IMR-90 (cell line): ENCODE measurements around the gene AJAP1. TPM values are rescaled to one million over a fixed set of nuclear protein-coding genes. Genes with fewer than 3 reads are reported as not detected.

Experiments used
- ATAC-seq: fragments of 200-7000 bp; cut with Tn5 transposase; 2 replicates; pipeline ENCODE4 v1.9.1; 2020; ENCODE audit warnings: low read depth, mild to moderate bottlenecking, moderate library complexity
- BruUV-seq: library from RNA; stranded (reverse); fragments of 400-500 nt; replicated peaks from 2 replicates; lab custom pipeline; 2021; lab: Mats Ljungman, UMichigan
- CTCF ChIA-PET: fragments of 300-600 bp; formaldehyde crosslinking; extraction: SDS; loops from one replicate; lab custom pipeline; 2021; ENCODE audit warnings: antibody characterized with exemption; lab: Yijun Ruan, JAX
- POLR2A ChIA-PET: fragments of 300-600 bp; sonication (Branson Sonifier 250); formaldehyde crosslinking; loops from one replicate; lab custom pipeline; 2022; ENCODE audit warnings: antibody characterized with exemption; ENCODE audit not compliant: unreplicated experiment; lab: Charles Lee
- DNase-seq: peaks from one replicate; pipeline ENCODE4 v3.0.0; 2013
- H2AFZ ChIP-seq: replicated peaks from 2 replicates; pipeline ENCODE3; 2013; ENCODE audit warnings: low read length, mild to moderate bottlenecking; ENCODE audit not compliant: poor library complexity
- H2AK5ac ChIP-seq: 2 replicates; pipeline ENCODE4 v1.6.1; 2013; ENCODE audit warnings: low read depth, low read length, inconsistent platforms
- H2AK9ac ChIP-seq: replicated peaks from 2 replicates; pipeline ENCODE3; 2013; ENCODE audit warnings: mild to moderate bottlenecking, low read depth, low read length, moderate library complexity; ENCODE audit not compliant: poor library complexity
- H2BK120ac ChIP-seq: 2 replicates; pipeline ENCODE4 v1.6.1; 2013; ENCODE audit warnings: low read depth, low read length, inconsistent platforms
- H2BK15ac ChIP-seq: 3 replicates; pipeline ENCODE4 v1.6.1; 2013; ENCODE audit warnings: low read depth, low read length, inconsistent platforms
- H2BK20ac ChIP-seq: 2 replicates; pipeline ENCODE4 v1.6.1; 2013; ENCODE audit warnings: low read depth, mild to moderate bottlenecking, inconsistent platforms, low read length, moderate library complexity
- H2BK5ac ChIP-seq: 2 replicates; pipeline ENCODE4 v1.6.1; 2013; ENCODE audit warnings: mild to moderate bottlenecking, low read depth, low read length, inconsistent platforms; ENCODE audit not compliant: poor library complexity, severe bottlenecking
- H3K14ac ChIP-seq: replicated peaks from 2 replicates; pipeline ENCODE4 v1.6.1; 2013; ENCODE audit warnings: low read depth, low read length, inconsistent platforms
- H3K18ac ChIP-seq: 2 replicates; pipeline ENCODE4 v1.6.1; 2013; ENCODE audit warnings: low read depth, low read length, control low read depth
- H3K23ac ChIP-seq: 2 replicates; pipeline ENCODE4 v1.6.1; 2013; ENCODE audit warnings: low read depth, low read length, inconsistent platforms
- H3K27ac ChIP-seq: 2 replicates; pipeline ENCODE4 v1.5.1; 2013; ENCODE audit warnings: mild to moderate bottlenecking, control low read depth, low read length; ENCODE audit not compliant: insufficient read depth
- H3K27me3 ChIP-seq: 2 replicates; pipeline ENCODE4 v1.6.1; 2013; ENCODE audit warnings: low read length; ENCODE audit not compliant: control insufficient read depth, insufficient read depth
- H3K36me3 ChIP-seq: 2 replicates; pipeline ENCODE4 v1.6.1; 2013; ENCODE audit warnings: low read length, mixed read lengths; ENCODE audit not compliant: control insufficient read depth, insufficient read depth
- H3K4ac ChIP-seq: 2 replicates; pipeline ENCODE4 v1.6.1; 2013; ENCODE audit warnings: low read depth, low read length, inconsistent platforms
- H3K4me1 ChIP-seq: 2 replicates; pipeline ENCODE4 v1.6.1; 2013; ENCODE audit warnings: low read length, mixed read lengths; ENCODE audit not compliant: control insufficient read depth, insufficient read depth
- H3K4me2 ChIP-seq: 2 replicates; pipeline ENCODE4 v1.6.1; 2013; ENCODE audit warnings: low read depth, mild to moderate bottlenecking, control low read depth, low read length, moderate library complexity
- H3K4me3 ChIP-seq: 2 replicates; pipeline ENCODE4 v1.5.1; 2013; ENCODE audit warnings: low read depth, mild to moderate bottlenecking, control low read depth, low read length, moderate library complexity; ENCODE audit not compliant: insufficient read depth
- H3K56ac ChIP-seq: 2 replicates; pipeline ENCODE4 v1.6.1; 2013; ENCODE audit warnings: low read length, inconsistent platforms; ENCODE audit not compliant: insufficient read depth; ENCODE audit errors: extremely low read depth
- H3K79me1 ChIP-seq, 2 experiments: 2 replicates each; pipeline ENCODE4 v1.6.1; 2013; ENCODE audit warnings: low read length in 2 of 2, inconsistent platforms in 1 of 2, low read depth in 1 of 2
- H3K9ac ChIP-seq: 2 replicates; pipeline ENCODE4 v1.6.1; 2013; ENCODE audit warnings: low read depth, low read length, control low read depth
- H3K9me1 ChIP-seq: 2 replicates; pipeline ENCODE4 v1.6.1; 2013; ENCODE audit warnings: low read length, inconsistent platforms; ENCODE audit not compliant: insufficient read depth
- H3K9me3 ChIP-seq: 2 replicates; pipeline ENCODE4 v1.6.1; 2013; ENCODE audit warnings: low read length; ENCODE audit not compliant: control insufficient read depth, insufficient read depth
- H4K20me1 ChIP-seq: 2 replicates; pipeline ENCODE4 v1.6.1; 2013; ENCODE audit warnings: low read length, inconsistent platforms; ENCODE audit not compliant: insufficient read depth
- H4K5ac ChIP-seq: 2 replicates; pipeline ENCODE4 v1.6.1; 2013; ENCODE audit warnings: mild to moderate bottlenecking, low read depth, low read length, control low read depth
- H4K8ac ChIP-seq, 2 experiments: 2 replicates each; pipeline ENCODE4 v1.6.1; 2013; ENCODE audit warnings: low read depth in 2 of 2, low read length in 2 of 2, control low read depth in 1 of 2, inconsistent platforms in 1 of 2
- H4K91ac ChIP-seq: 2 replicates; pipeline ENCODE4 v1.6.1; 2013; ENCODE audit warnings: low read depth, low read length, inconsistent platforms; ENCODE audit not compliant: insufficient read depth
- BHLHE40 ChIP-seq: fragments of 150-350 bp; IDR thresholded peaks from 2 replicates; pipeline ENCODE4 v1.6.1; 2016; ENCODE audit warnings: mild to moderate bottlenecking, low read depth, low read length
- CEBPB ChIP-seq: IDR thresholded peaks from 2 replicates; pipeline ENCODE4 v1.6.1; 2012; ENCODE audit warnings: low read depth, low read length, improper control_type of control experiment
- CHD1 ChIP-seq: IDR thresholded peaks from 2 replicates; pipeline ENCODE4 v1.6.1; 2012; ENCODE audit warnings: low read depth, low read length, improper control_type of control experiment
- CTCF ChIP-seq: conservative IDR thresholded peaks from 2 replicates; pipeline ENCODE4 v1.5.1; 2012; ENCODE audit warnings: mild to moderate bottlenecking, low read depth, low read length, improper control_type of control experiment
- ELK1 ChIP-seq: fragments of 150-350 bp; IDR thresholded peaks from 2 replicates; pipeline ENCODE4 v1.6.1; 2016; ENCODE audit warnings: low read depth, mild to moderate bottlenecking, low read length, moderate library complexity, borderline replicate concordance
- FOS ChIP-seq: fragments of 150-350 bp; IDR thresholded peaks from 2 replicates; pipeline ENCODE4 v1.6.1; 2016; ENCODE audit warnings: low read depth, low read length
- MAFK ChIP-seq: IDR thresholded peaks from 2 replicates; pipeline ENCODE4 v1.6.1; 2012; ENCODE audit warnings: low read depth, low read length, improper control_type of control experiment
- MAZ ChIP-seq: IDR thresholded peaks from 2 replicates; pipeline ENCODE4 v1.6.1; 2012; ENCODE audit warnings: low read depth, mild to moderate bottlenecking, low read length, improper control_type of control experiment, moderate library complexity, borderline replicate concordance
- MXI1 ChIP-seq: IDR thresholded peaks from 2 replicates; pipeline ENCODE4 v1.6.1; 2012; ENCODE audit warnings: low read depth, mild to moderate bottlenecking, low read length, moderate library complexity, borderline replicate concordance
- NFE2L2 ChIP-seq: fragments of 150-350 bp; IDR thresholded peaks from 2 replicates; pipeline ENCODE4 v1.6.1; 2016; ENCODE audit warnings: low read depth, mild to moderate bottlenecking, low read length
- POLR2A ChIP-seq: IDR thresholded peaks from 2 replicates; pipeline ENCODE4 v1.6.1; 2012; ENCODE audit warnings: mild to moderate bottlenecking, low read depth, low read length
- RAD21 ChIP-seq: IDR thresholded peaks from 2 replicates; pipeline ENCODE4 v1.6.1; 2012; ENCODE audit warnings: low read length, improper control_type of control experiment
- RCOR1 ChIP-seq: IDR thresholded peaks from 2 replicates; pipeline ENCODE4 v1.6.1; 2012; ENCODE audit warnings: mild to moderate bottlenecking, low read length, improper control_type of control experiment; ENCODE audit not compliant: insufficient replicate concordance
- RFX5 ChIP-seq: IDR thresholded peaks from 2 replicates; pipeline ENCODE4 v1.8.0; 2012; ENCODE audit warnings: low read depth, mild to moderate bottlenecking, low read length, moderate library complexity
- SMC3 ChIP-seq: fragments of 150-350 bp; IDR thresholded peaks from 2 replicates; pipeline ENCODE4 v1.6.1; 2016; ENCODE audit warnings: low read depth, mild to moderate bottlenecking, antibody characterized with exemption, low read length, moderate library complexity
- USF2 ChIP-seq: fragments of 150-350 bp; IDR thresholded peaks from 2 replicates; pipeline ENCODE4 v1.6.1; 2017; ENCODE audit warnings: mild to moderate bottlenecking, antibody characterized with exemption, low read length, low read depth
- WGBS, 2 experiments: methylation state at CpG; one replicate each; pipeline versions ENCODE4 v1.1.5 to v1.1.7; 2013; ENCODE audit warnings: missing lambda C conversion rate in 2 of 2; ENCODE audit not compliant: insufficient read length in 1 of 2; ENCODE audit errors: extremely low coverage in 2 of 2; 5-methylcytosine and 5-hydroxymethylcytosine counted together
- dilution Hi-C: fragments of 300-500 bp; cut with HindIII; formaldehyde crosslinking; loops from one replicate; pipeline ENCODE4 v1.14.3; 2018; ENCODE audit warnings: low sequenced_read_pairs; ENCODE audit not compliant: unreplicated experiment
- in situ Hi-C: fragments of 300-500 bp; cut with MboI; formaldehyde crosslinking; loops from 3 replicates; pipeline ENCODE4 v1.14.3; 2019; ENCODE audit warnings: low sequenced_read_pairs, inconsistent platforms, mixed read lengths
- intact Hi-C: fragments of 100-400 bp; cut with micrococcal nuclease; formaldehyde crosslinking; loops from 2 replicates; pipeline ENCODE4 v1.10.0; 2022
- polyA plus RNA-seq, 3 experiments: library from polyadenylated mRNA; depleted of rRNA; stranded (reverse); fragments of >200 nt; gene quantifications; 2 replicates each; pipeline ENCODE4 v1.2.3, GENCODE V29; 2012; ENCODE audit warnings: low replicate concordance in 1 of 3
- total RNA-seq: library from RNA; depleted of rRNA; stranded (reverse); fragments of >200 nt; gene quantifications from 2 replicates; pipeline ENCODE4 v1.2.3, GENCODE V29; 2012

Gene AJAP1
- total and polyA plus RNA-seq, 2 of the 4 experiments (the other 2 are of a cell fraction), result under 0.01 to 0.02 TPM

GRCh38 chr1:4696161-4696745 lies 41.8 kb downstream of the AJAP1 start:
- no TSS peak for BruUV-seq
- H3K9ac ChIP-seq, result no peak overlapping the region
- ChIA-PET POLR2A (no interaction called here), CTCF (no interaction called here)
- H2BK5ac ChIP-seq, result no peak overlapping the region
- no peak overlapping the region for H3K4me3 ChIP-seq
- H2BK20ac ChIP-seq, result no peak overlapping the region
- H3K4me2 ChIP-seq, result no peak overlapping the region
- no peak overlapping the region for H3K56ac ChIP-seq
- no peak overlapping the region for H4K8ac ChIP-seq
- no peak overlapping the region for H2AK5ac ChIP-seq
- DNase-seq (no peak), ATAC-seq (no peak)
- H3K4me1 ChIP-seq, result no peaks in the 10 kb centered on the region
- H3K36me3 ChIP-seq, result no peaks in the 10 kb centered on the region
- no peak overlapping the region for H2BK120ac ChIP-seq
- H3K79me1 ChIP-seq, result no peaks in the 10 kb centered on the region
- H3K27ac ChIP-seq, result no peak overlapping the region
- H3K4ac ChIP-seq, result no peak overlapping the region
- H4K91ac ChIP-seq, result no peak overlapping the region
- WGBS, 2 experiments, result 52% methylated on average over 7 of the region's 12 CpGs; no CpG with 5 or more reads in 1 of the 2 experiments
- no peaks in the 10 kb centered on the region for H3K9me1 ChIP-seq
- no peaks in the 10 kb centered on the region for H3K27me3 ChIP-seq
- H3K9me3 ChIP-seq, result peaks cover 71% of the 10 kb centered on the region
- H4K5ac ChIP-seq, result no peak overlapping the region
- no peak overlapping the region for H2AFZ ChIP-seq
- no peak overlapping the region for H3K23ac ChIP-seq
- TF ChIP-seq RCOR1 (no peak), MXI1 (no peak), RAD21 (no peak), SMC3 (no peak), MAFK (no peak), CHD1 (no peak), NFE2L2 (no peak), USF2 (no peak), ELK1 (no peak), RFX5 (no peak), MAZ (no peak), CEBPB (no peak), CTCF (no peak), POLR2A (no peak), FOS (no peak), BHLHE40 (no peak)
- in situ Hi-C loops, result no loop called here
- H3K18ac ChIP-seq, result no peak overlapping the region
- no peak overlapping the region for H2BK15ac ChIP-seq
- dilution Hi-C loops, result no loop called here
- intact Hi-C loops, result no loop called here
- no peak overlapping the region for H3K14ac ChIP-seq
- H4K20me1 ChIP-seq, result no peaks in the 10 kb centered on the region
- H2AK9ac ChIP-seq, result no peak overlapping the region
